Measurements from ENCODE around the gene MTA1.

The MTA1 gene

DNA sequence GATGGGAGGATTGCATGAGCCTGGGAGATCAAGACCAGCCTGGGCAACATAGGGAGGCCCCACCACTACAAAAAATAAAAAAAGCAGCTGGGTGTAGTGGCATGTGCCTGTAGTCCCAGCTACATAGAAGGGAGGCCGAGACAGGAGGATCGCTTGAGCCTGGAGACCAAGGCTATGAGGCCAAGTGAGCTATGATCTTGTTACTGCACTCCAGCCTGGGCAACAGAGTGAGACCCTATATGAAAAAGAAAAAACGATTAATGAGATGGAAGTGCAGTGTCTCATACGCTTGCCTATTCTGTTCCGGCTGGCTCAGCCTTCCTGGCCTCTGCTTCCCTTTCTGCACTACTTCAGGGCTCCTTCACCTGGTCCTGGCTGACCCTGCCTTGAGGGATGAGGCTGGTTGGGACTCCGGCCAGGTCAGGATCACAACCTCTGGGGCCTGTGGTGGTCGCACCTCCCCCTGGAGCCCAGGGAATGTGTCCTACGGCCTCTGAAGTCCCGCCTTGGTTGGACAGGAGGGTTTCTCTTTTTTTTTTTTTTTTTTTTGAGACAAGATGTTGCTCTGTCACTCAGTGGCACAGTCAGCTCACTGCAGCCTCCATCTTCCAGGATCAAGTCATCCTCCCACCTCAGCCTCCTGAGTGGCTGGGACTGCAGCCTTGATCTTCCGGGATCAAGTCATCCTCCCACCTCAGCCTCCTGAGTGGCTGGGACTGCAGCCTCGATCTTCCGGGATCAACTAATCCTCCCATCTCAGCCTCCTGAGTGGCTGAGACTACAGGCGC lies 82.1 kb downstream of the MTA1 start:
- Histone ChIP-seq H3K9me3 (no peaks in the 10 kb centered on the region), H3K36me3 (peaks cover 18% of the 10 kb centered on the region), H3K4me3 (ENCODE audit: low read depth in 1 of 2, low read length in 1 of 2) (no peak overlapping the region), H3K4me1 (ENCODE audit: control insufficient read depth in 1 of 2, insufficient read depth in 1 of 2, low read depth in 1 of 2, low read length in 1 of 2) (no peaks in the 10 kb centered on the region), H3K27me3 (peaks cover 13% of the 10 kb centered on the region), H3K27ac (no peak overlapping the region)
- TF ChIP-seq, protein P1, sequence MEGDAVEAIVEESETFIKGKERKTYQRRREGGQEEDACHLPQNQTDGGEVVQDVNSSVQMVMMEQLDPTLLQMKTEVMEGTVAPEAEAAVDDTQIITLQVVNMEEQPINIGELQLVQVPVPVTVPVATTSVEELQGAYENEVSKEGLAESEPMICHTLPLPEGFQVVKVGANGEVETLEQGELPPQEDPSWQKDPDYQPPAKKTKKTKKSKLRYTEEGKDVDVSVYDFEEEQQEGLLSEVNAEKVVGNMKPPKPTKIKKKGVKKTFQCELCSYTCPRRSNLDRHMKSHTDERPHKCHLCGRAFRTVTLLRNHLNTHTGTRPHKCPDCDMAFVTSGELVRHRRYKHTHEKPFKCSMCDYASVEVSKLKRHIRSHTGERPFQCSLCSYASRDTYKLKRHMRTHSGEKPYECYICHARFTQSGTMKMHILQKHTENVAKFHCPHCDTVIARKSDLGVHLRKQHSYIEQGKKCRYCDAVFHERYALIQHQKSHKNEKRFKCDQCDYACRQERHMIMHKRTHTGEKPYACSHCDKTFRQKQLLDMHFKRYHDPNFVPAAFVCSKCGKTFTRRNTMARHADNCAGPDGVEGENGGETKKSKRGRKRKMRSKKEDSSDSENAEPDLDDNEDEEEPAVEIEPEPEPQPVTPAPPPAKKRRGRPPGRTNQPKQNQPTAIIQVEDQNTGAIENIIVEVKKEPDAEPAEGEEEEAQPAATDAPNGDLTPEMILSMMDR (IDR thresholded peaks at IDR 0.05), result no peak

DNA sequence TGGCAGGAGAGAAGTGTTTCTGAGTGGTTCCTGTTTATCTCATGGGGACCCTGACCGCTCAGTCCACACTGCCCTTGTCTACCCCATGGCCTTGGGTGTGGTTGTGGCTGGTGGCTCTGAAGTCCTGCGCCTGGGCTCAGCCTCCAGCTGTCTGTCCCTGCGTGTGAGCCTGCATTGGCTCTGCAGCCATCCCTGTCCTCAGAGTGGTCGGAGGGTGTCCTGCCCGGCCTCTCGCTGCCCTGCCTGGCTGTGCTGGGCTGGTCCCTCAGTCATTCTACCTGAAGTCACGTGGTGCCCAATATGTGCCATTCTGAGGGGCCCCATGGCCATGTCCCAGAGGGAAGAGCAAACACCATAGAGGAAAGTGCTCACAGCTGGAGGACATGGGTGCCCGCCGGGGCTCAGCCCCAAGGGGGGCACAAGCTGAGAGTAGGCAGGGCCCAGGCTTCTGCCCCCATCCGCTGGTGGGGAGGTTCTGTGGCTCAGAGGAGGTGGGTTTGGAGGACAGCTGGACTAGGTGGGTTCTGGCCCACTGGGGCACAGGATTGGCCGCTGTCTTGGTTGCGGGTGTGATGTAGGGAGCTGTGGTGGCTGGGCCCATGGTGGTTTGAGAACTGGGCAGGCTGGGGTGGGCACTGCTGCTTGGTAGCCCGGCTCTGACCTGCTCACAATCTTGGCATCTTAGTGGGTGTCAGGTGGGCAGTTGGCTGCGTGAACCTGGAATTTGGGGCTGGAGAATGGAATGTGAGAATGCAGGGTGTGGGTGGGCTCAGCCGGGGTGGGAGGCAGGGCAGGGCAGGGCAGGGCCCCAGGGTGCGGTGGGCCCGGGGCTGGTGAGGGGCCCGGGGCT lies 83.0 kb downstream of the MTA1 start:
- Histone ChIP-seq H3K36me3 (peaks cover 14% of the 10 kb centered on the region), H3K4me1 (ENCODE audit: control insufficient read depth in 1 of 2, insufficient read depth in 1 of 2, low read depth in 1 of 2, low read length in 1 of 2) (no peaks in the 10 kb centered on the region), H3K27me3 (peaks cover 23% of the 10 kb centered on the region), H3K27ac (no peak overlapping the region), H3K4me3 (ENCODE audit: low read depth in 1 of 2, low read length in 1 of 2) (no peak overlapping the region), H3K9me3 (no peaks in the 10 kb centered on the region)
- TF ChIP-seq, protein P1 (IDR thresholded peaks at IDR 0.05), result no peak

DNA sequence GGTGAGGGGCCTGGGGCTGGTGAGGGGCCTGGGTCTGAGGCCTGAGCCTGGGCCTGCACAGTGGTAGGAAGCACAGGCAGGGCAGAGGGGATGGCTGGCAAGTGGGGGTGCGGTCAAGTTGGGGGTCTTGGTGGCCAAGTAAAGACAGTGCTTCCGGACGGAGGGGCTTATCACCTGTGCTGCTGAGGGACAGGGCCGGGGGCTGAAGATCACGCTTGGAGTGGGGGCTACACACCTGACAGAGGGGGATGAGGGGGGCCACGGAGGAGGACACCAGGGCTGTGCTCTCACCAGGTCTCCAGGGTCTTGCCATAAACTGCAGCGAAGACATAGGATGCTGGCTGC lies 83.6 kb downstream of the MTA1 start:
- Histone ChIP-seq H3K27me3 (peaks cover 29% of the 10 kb centered on the region), H3K4me3 (ENCODE audit: low read depth in 1 of 2, low read length in 1 of 2) (no peak overlapping the region), H3K27ac (no peak overlapping the region), H3K4me1 (ENCODE audit: control insufficient read depth in 1 of 2, insufficient read depth in 1 of 2, low read depth in 1 of 2, low read length in 1 of 2) (no peaks in the 10 kb centered on the region), H3K9me3 (no peaks in the 10 kb centered on the region), H3K36me3 (peaks cover 10% of the 10 kb centered on the region)
- TF ChIP-seq, protein P1 (IDR thresholded peaks at IDR 0.05), result no peak

DNA sequence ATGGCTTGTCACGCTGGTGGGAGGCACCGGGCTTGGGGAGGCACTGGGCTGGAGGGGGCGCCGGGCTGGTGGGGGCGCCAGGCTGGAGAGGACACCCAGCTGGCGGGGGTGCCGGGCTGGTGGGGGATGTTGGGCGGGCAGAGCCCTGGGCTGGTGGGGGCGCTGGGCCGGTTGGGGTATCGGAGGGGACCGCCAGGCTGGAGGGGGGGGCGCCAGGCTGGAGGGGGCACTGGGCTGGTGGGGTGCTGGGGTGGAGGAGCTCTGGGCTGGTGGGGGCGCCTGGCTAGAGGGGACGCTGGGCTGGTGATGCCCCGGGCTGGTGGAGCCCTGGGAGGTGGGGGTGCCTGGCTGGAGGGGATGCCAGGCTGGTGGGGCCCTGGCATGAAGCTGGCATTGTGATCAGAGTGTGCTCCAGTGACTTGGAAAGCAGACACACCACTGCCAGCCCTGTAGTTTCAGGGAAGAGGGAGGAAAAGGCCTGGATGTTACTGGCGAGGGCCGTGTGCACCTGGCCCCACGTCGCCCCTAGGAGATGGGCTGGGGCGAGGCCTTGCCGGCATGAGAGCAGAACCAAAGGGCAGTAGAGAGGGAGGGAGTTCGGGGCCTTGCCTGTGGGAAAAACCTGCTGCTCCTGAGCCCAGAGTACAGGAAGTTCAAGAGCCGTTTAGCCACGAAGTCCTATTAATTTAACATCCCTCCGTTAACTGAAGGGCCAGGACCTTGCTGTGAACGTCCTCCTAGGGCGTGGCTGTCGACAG lies 84.5 kb downstream of the MTA1 start:
- Histone ChIP-seq H3K4me1 (ENCODE audit: control insufficient read depth in 1 of 2, insufficient read depth in 1 of 2, low read depth in 1 of 2, low read length in 1 of 2) (no peaks in the 10 kb centered on the region), H3K4me3 (ENCODE audit: low read depth in 1 of 2, low read length in 1 of 2) (no peak overlapping the region), H3K36me3 (peaks cover 2% of the 10 kb centered on the region), H3K27ac (no peak overlapping the region), H3K27me3 (peaks cover 36% of the 10 kb centered on the region), H3K9me3 (no peaks in the 10 kb centered on the region)
- TF ChIP-seq, protein P1 (IDR thresholded peaks at IDR 0.05), result no peak

DNA sequence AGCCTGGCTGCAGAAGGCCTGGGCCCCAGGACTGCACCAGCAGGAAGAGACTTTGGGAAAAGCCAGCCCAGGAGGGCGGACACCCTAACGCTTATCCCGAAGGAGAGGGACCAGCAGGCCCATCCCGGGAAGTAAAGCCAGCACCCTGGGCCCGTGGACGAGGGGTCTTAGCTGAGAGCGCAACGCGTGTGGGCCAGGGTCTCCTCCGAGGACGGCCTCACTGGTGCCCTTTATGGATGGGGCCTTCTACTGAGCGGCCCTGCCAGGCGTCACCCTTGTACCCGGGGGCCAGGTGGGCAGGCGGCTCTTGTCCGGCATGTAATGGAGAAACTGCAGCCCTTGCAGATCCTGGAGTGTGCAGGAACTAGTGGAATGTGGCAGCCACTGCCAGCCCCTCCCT lies 85.5 kb downstream of the MTA1 start:
- Histone ChIP-seq H3K4me3 (ENCODE audit: low read depth in 1 of 2, low read length in 1 of 2) (no peak overlapping the region), H3K27me3 (peaks cover 43% of the 10 kb centered on the region), H3K36me3 (no peaks in the 10 kb centered on the region), H3K9me3 (no peaks in the 10 kb centered on the region), H3K27ac (no peak overlapping the region), H3K4me1 (ENCODE audit: control insufficient read depth in 1 of 2, insufficient read depth in 1 of 2, low read depth in 1 of 2, low read length in 1 of 2) (no peaks in the 10 kb centered on the region)
- TF ChIP-seq, protein P1 (IDR thresholded peaks at IDR 0.05), result no peak
